Activated naive CD4-positive, alpha-beta T cell treated with anti-CD3 and anti-CD28 coated beads, Interleukin-2, amount 10 ng/mL, durations not matched to agents 5 hours and 36 hours (primary cell): ENCODE data around the gene TBX21. TPM values are rescaled to one million over a fixed set of nuclear protein-coding genes. Genes with fewer than 3 reads are reported as not detected.

Source experiments
- total RNA-seq, 2 experiments: library from RNA; stranded (reverse); gene quantifications; one replicate each; pipeline ENCODE4 v1.2.3, GENCODE V29; 2021

The TBX21 gene
- 10 to 100 TPM; 10.8 to 11.8 TPM for total RNA-seq

GRCh38 chr17:47733047-47733673, at the start of gene TBX21:
Gene TBX21, plus strand, starts transcription at chr17:47733236. Its CDS starts 219 bp downstream, at chr17:47733455.

DNA sequence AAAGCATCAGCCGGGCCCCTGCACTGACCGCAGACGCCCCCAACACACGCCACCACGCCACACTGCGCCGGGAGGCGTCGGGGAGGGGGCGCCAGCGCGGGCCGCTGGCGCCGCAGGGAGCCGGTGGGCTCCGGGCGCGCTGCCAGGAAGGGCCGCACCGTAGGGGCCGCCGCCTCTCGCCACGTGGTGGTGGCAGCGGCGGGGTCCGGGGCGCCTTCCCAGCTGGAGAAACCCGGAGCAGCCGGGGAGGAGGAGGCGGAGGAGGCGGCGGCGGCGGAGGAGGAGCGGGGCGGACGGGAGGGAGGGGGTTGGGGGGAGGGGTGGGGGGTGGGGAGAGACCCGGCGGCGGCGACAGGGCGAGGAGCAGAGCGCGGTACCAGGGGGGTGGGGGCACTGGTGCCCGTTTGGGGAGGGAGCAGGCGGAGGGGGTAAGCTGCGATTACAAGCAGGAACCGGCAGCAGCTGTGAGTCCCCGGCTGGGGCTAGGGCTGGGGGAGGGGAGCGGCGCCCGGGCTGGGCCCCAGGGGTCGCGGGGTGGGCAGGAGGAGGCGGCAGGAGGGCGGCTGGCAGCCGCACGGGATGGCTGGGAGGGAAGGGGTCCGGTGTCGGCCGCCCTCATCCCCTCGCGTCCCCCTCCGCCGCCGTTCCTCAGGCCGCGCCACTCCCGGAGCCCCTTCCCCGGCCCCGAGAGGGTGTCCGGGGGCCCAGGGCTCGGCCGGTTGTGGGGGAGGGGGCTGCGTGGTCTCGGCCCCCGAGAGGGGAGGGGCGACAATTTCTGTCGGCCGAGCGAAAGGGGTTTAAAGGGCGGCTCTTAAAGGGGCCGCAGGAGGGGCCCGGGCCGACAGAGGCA, 39.1 kb upstream of the TBX21 start, which contains the start of gene TBKBP1:
TBKBP1 (plus strand) TSS at position 431 of the 850 bp plus-strand sequence. CDS start 1,952 bp downstream, outside the sequence.

Other genes with a start within 250 kb of the TBX21 start
- 10 to 100 TPM; 92.1 to 95.0 TPM for gene NPEPPS, start 202.1 kb upstream of the TBX21 start, total RNA-seq
- gene KPNB1, start 83.3 kb upstream of the TBX21 start, total RNA-seq, result 100 to 1,000 TPM; 305 to 312 TPM
- 1 to 10 TPM; 7.5 to 7.6 TPM for gene TBKBP1, start 39.1 kb upstream of the TBX21 start, total RNA-seq
- gene OSBPL7, start 88.6 kb downstream of the TBX21 start, total RNA-seq, result 10 to 100 TPM; 31.2 to 35.6 TPM
- 10 to 100 TPM; 42.1 to 43.2 TPM for gene MRPL10, start 98.3 kb downstream of the TBX21 start, total RNA-seq
- gene LRRC46, start 98.4 kb downstream of the TBX21 start, total RNA-seq, result under 1 TPM; 0.53 to 0.63 TPM
- 10 to 100 TPM; 29.0 to 29.7 TPM for gene SCRN2, start 108.0 kb downstream of the TBX21 start, total RNA-seq
- gene SP6, start 117.9 kb downstream of the TBX21 start, total RNA-seq, result under 1 TPM; 0.12 to 0.13 TPM
- gene SP2, start 163.0 kb downstream of the TBX21 start, total RNA-seq, result 10 to 100 TPM; 27.7 to 27.8 TPM
- 10 to 100 TPM; 24.5 to 25.9 TPM for gene PNPO, start 208.3 kb downstream of the TBX21 start, total RNA-seq
- gene PRR15L, start 224.6 kb downstream of the TBX21 start, total RNA-seq, result not detected
- gene CDK5RAP3, start 237.9 kb downstream of the TBX21 start, total RNA-seq, result 100 to 1,000 TPM; 203 to 218 TPM